ENCODE data around the gene IQCN. TPM values are rescaled to one million over a fixed set of nuclear protein-coding genes. Genes with fewer than 3 reads are reported as not detected.
A peak's percentile ranks its signal among the peaks of the same experiment; 100 is the strongest.

IQCN gene
- total RNA-seq, 8 experiments from 2014 or later = 0.38 to 2.8 (median 1.7) TPM

- 71 to 100% (median 95%) methylated on average over 1 to 8 of the region's 9 CpGs; no CpG with 5 or more reads in 4 of the 10 experiments for WGBS, 10 experiments
- in situ Hi-C loops (cut with MboI; ENCODE audit: low pct_unique_long_range_greater_than_20kb in 2 of 9, low sequenced_read_pairs in 9 of 9, unreplicated experiment in 9 of 9) = no loop called here
- no peak overlapping the region for H3K27ac ChIP-seq
- H3K4me3 ChIP-seq = no peak overlapping the region
- peaks cover 16 to 17% of the 10 kb centered on the region in 2 donors for H3K4me1 ChIP-seq (replicated peaks in 1 of 2)
- ATAC-seq (replicated peaks in 6 of 8) = no peak
Observed at GRCh38 chr19:18299654-18300053, 25.4 kb upstream of the IQCN start.

GRCh38 chr19:18298601-18299000 is 24.3 kb upstream of the IQCN start:
- ATAC-seq (replicated peaks in 6 of 8) = no peak
- no peak overlapping the region for H3K27ac ChIP-seq
- WGBS, 10 experiments = 17 to 86% (median 68%) methylated on average over 1 to 4 of the region's 6 CpGs; no CpG with 5 or more reads in 2 of the 10 experiments
- in situ Hi-C loops (cut with MboI; ENCODE audit: low pct_unique_long_range_greater_than_20kb in 2 of 9, low sequenced_read_pairs in 9 of 9, unreplicated experiment in 9 of 9) = no loop called here
- H3K4me1 ChIP-seq (replicated peaks in 1 of 2) = peaks cover 15 to 17% of the 10 kb centered on the region in 2 donors
- no peak overlapping the region for H3K4me3 ChIP-seq

GRCh38 chr19:18297308-18297707 is 23.1 kb upstream of the IQCN start:
- 0 to 100% (median 48%) methylated on average over 1 to 3 of the region's 4 CpGs; no CpG with 5 or more reads in 5 of the 10 experiments for whole genome bisulfite sequencing, 10 experiments
- in situ Hi-C loops (cut with MboI; ENCODE audit: low pct_unique_long_range_greater_than_20kb in 2 of 9, low sequenced_read_pairs in 9 of 9, unreplicated experiment in 9 of 9) = no loop called here
- no peak overlapping the region for H3K27ac ChIP-seq

GRCh38 chr19:18295034-18295451 is 20.8 kb upstream of the IQCN start:
- ATAC-seq (replicated peaks in 6 of 8) = no peak
- Histone ChIP-seq H3K4me1 (replicated peaks in 1 of 2) (peaks cover 27 to 29% of the 10 kb centered on the region in 2 donors), H3K27ac (peak overlapping the region in 1 of 2 donors; percentile 82), H3K4me3 (no peak overlapping the region)
- WGBS, 10 experiments = 100% methylated on average over 1 to 2 of the region's 4 CpGs; no CpG with 5 or more reads in 7 of the 10 experiments
- in situ Hi-C loops (cut with MboI; ENCODE audit: low pct_unique_long_range_greater_than_20kb in 2 of 9, low sequenced_read_pairs in 9 of 9, unreplicated experiment in 9 of 9) = no loop called here

More at GRCh38 chr19:18297308-18297707, 23.1 kb upstream of the IQCN start:
- Histone ChIP-seq H3K4me1 (replicated peaks in 1 of 2) (peaks cover 20 to 23% of the 10 kb centered on the region in 2 donors), H3K4me3 (no peak overlapping the region)
- no peak for ATAC-seq (replicated peaks in 6 of 8)

DNA sequence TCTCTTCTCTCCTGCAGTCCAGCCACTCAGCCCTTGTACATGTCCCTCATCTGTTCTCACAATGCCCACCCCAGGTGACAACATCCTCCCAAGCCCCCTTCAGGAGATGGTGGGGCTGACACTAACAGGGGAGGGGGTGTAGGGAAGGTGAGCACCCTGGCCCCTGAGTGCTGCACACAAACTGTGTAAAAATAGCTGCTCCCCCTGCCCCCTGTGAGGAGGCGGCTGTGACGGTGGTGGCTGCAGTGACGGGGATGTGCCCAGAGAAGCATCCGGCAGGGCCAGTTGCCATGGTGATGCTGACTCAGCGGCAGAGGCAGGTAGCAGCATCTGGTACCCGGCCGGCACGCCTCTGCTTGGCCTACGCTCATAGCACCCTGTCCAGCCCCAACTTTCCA is 20.2 kb upstream of the IQCN start:
- 24 to 60% methylated on average over 1 to 3 of the region's 9 CpGs; no CpG with 5 or more reads in 8 of the 10 experiments for WGBS, 10 experiments
- in situ Hi-C loops (cut with MboI; ENCODE audit: low pct_unique_long_range_greater_than_20kb in 2 of 9, low sequenced_read_pairs in 9 of 9, unreplicated experiment in 9 of 9) = no loop called here
- Histone ChIP-seq H3K4me3 (no peak overlapping the region), H3K27ac (peak overlapping the region; percentile 78 to 82), H3K4me1 (replicated peaks in 1 of 2) (peaks cover 27 to 29% of the 10 kb centered on the region in 2 donors)
- peak in 5 of 8 experiments; percentile 45 to 67 (median 55) for ATAC-seq (replicated peaks in 6 of 8)

DNA sequence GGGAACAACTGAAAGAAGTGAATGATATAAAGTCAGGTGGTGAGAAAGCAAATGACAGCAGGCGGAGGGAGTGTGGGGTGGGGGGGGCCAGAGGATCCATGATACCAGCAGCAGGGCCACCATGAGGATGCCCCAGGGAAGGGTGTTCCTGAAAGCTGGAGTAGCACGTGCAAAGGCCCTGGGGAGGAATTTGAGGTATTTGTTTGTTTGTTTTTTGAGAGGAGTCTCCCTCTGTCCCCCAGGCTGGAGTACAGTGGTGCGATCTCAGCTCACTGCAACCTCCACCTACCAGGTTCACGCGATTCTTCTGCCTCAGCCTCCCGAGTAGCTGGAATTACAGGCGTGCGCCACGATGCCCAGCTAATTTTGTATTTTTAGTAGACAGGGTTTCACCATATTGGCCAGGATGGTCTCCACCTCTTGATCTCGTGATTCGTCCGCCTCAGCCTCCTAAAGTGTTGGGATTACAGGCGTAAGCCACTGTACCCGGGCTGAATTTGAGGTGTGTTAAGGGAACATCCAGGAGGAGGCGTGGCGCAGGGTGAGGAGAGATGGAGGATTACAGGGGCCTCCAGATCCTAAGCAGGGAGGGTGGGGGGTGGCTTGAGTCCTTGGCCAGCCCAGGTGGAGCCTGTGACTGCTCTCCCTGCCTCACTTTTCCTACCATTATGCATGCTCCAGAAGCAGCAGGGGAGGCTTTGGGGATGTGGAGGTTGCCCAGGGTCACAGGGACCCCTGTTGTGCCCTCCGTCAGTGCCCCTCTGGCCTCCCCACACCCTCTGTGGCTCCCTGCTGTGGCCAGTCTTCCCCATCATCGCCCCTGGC is 19.6 kb upstream of the IQCN start:
- peaks cover 27 to 29% of the 10 kb centered on the region in 2 donors for H3K4me1 ChIP-seq (replicated peaks in 1 of 2)
- ATAC-seq (replicated peaks in 6 of 8) = no peak
- H3K27ac ChIP-seq = peak overlapping the region; percentile 93 to 94
- in situ Hi-C loops (cut with MboI; ENCODE audit: low pct_unique_long_range_greater_than_20kb in 2 of 9, low sequenced_read_pairs in 9 of 9, unreplicated experiment in 9 of 9) = no loop called here
- H3K4me3 ChIP-seq = no peak overlapping the region
- WGBS, 10 experiments = 20 to 95% (median 80%) methylated on average over 1 to 12 of the region's 18 CpGs; no CpG with 5 or more reads in 3 of the 10 experiments

- peak; percentile 15 to 47 (median 36) for ATAC-seq (replicated peaks in 6 of 8)
- H3K4me1 ChIP-seq (replicated peaks in 1 of 2) = peaks cover 27 to 29% of the 10 kb centered on the region in 2 donors
- in situ Hi-C loops (cut with MboI; ENCODE audit: low pct_unique_long_range_greater_than_20kb in 2 of 9, low sequenced_read_pairs in 9 of 9, unreplicated experiment in 9 of 9) = no loop called here
- 0 to 33% (median 15%) methylated on average over 2 to 19 of the region's 31 CpGs; no CpG with 5 or more reads in 2 of the 10 experiments for WGBS, 10 experiments
- H3K27ac ChIP-seq = peak overlapping the region; percentile 93 to 94
- peak overlapping the region; percentile 39 to 50 (median 44) for H3K4me3 ChIP-seq
Observed at GRCh38 chr19:18292810-18293641, 18.8 kb upstream of the IQCN start.

DNA sequence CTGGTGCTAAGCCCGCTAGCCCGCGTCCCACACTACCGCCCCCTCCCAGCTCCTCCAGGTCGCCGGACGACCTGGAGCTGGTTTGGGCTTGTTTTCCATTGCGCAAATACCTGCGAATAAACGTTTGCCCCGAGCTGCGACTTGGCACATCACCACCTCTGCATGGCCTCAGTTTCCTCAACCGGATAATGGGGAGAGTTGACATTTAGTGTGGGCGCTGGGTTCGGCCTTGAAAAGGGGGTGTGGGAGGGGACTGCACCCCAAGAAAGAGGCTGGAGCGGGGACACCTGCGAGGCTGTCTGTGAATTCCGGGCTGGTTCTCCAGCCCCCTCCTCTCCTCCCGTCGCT is 18.2 kb upstream of the IQCN start:
- H3K27ac ChIP-seq = peak overlapping the region; percentile 93 to 94
- peaks cover 27 to 29% of the 10 kb centered on the region in 2 donors for H3K4me1 ChIP-seq (replicated peaks in 1 of 2)
- H3K4me3 ChIP-seq = peak overlapping the region; percentile 39 to 50 (median 44)
- 0% methylated on average over 6 of the region's 20 CpGs; no CpG with 5 or more reads in 9 of the 10 experiments for WGBS, 10 experiments
- in situ Hi-C loops (cut with MboI; ENCODE audit: low pct_unique_long_range_greater_than_20kb in 2 of 9, low sequenced_read_pairs in 9 of 9, unreplicated experiment in 9 of 9) = no loop called here
- ATAC-seq (replicated peaks in 6 of 8) = peak in 1 of 8 experiments; percentile 36

GRCh38 chr19:18291590-18292461 is 17.6 kb upstream of the IQCN start:
- peaks cover 27 to 29% of the 10 kb centered on the region in 2 donors for H3K4me1 ChIP-seq (replicated peaks in 1 of 2)
- 0 to 7% (median 0%) methylated on average over 2 to 4 of the region's 75 CpGs; no CpG with 5 or more reads in 7 of the 10 experiments for WGBS, 10 experiments
- peak; percentile 67 to 75 (median 72) for ATAC-seq (replicated peaks in 6 of 8)

DNA sequence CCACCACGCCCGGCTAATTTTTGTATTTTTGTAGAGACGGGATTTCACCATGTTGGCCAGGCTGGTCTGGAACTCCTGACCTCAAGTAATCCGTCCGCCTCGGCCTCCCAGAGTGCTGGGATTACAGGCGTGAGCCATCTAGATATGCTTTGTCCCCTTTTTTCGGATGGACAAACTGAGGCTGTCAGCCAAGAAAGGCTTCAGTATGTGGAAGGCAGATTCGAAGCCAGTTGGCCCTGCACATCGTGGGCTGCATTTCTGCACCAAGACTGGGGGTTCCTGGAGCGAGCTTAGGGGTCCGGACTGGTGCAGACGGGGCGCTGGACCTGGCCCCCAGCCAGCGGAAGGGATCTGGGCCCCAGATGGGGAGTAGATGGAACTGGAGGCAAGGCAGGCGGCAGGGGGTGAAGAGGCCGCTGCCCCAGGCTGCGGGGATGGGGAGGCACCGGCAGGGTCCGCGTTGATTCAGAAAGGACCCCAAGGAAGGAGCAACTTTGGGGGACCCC is 16.8 kb upstream of the IQCN start:
- Histone ChIP-seq H3K4me3 (peak overlapping the region; percentile 39 to 50 (median 44)), H3K4me1 (replicated peaks in 1 of 2) (peaks cover 27 to 29% of the 10 kb centered on the region in 2 donors), H3K27ac (peak overlapping the region; percentile 93 to 94)
- in situ Hi-C loops (cut with MboI; ENCODE audit: low pct_unique_long_range_greater_than_20kb in 2 of 9, low sequenced_read_pairs in 9 of 9, unreplicated experiment in 9 of 9) = no loop called here
- ATAC-seq (replicated peaks in 6 of 8) = no peak
- 84 to 100% methylated on average over 2 to 9 of the region's 21 CpGs; no CpG with 5 or more reads in 8 of the 10 experiments for WGBS, 10 experiments

More at GRCh38 chr19:18291590-18292461, 17.6 kb upstream of the IQCN start:
- Histone ChIP-seq H3K27ac (peak overlapping the region; percentile 93 to 94), H3K4me3 (peak overlapping the region; percentile 39 to 50 (median 44))
- in situ Hi-C loops (cut with MboI; ENCODE audit: low pct_unique_long_range_greater_than_20kb in 2 of 9, low sequenced_read_pairs in 9 of 9, unreplicated experiment in 9 of 9) = no loop called here

DNA sequence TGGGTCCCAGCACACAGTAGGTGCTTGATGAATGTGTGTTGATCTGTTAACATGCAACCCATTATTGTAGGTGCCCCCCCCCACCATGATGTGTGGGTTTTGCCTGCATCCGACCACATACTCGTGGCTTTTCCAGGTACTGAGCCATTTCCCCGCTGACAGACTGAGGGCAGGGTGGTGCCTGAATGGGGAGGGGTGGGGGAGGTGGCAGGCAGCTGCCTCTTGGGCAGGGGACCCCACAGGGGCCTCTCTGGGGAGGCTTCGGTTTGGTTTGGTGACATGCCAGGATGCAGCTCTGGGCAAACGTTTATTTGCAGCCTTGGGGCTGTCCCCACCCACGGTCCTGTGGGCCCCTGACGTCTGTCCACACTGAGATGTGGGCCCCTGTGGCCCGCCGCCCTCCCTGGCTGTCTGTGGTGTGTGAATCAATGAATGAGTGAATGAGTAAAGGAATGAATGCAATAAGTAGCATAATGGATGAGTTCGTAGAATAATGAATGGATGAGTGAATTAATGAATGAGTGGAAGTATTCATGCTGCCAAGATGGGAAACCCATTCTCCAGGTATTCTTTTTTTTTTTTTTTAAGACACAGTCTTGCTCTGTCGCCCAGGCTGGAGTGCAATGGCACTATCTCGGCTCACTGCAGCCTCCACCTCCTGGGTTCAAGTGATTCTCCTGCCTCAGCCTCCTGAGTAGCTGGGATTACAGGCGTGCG is 16.2 kb upstream of the IQCN start:
- no peak overlapping the region for H3K4me3 ChIP-seq
- WGBS, 10 experiments = 46 to 100% (median 78%) methylated on average over 1 to 5 of the region's 14 CpGs; no CpG with 5 or more reads in 6 of the 10 experiments
- H3K4me1 ChIP-seq (replicated peaks in 1 of 2) = peaks cover 27 to 29% of the 10 kb centered on the region in 2 donors
- in situ Hi-C loops (cut with MboI; ENCODE audit: low pct_unique_long_range_greater_than_20kb in 2 of 9, low sequenced_read_pairs in 9 of 9, unreplicated experiment in 9 of 9) = no loop called here
- ATAC-seq (replicated peaks in 6 of 8) = no peak
- no peak overlapping the region for H3K27ac ChIP-seq
